GM18861 (cell line): ENCODE measurements around the gene KIFBP.
"Not testable (repeated sequence)": the region's sequence is repeated elsewhere in the genome, so short reads cannot be mapped to it uniquely, and the experiment has no call there.

ENCODE experiments used
- ATAC-seq: cut with Tn5 transposase; IDR thresholded peaks from one replicate; pipeline ENCODE4 v1.9.1; 2021; ENCODE audit not compliant: unreplicated experiment

KIFBP gene, protein sequence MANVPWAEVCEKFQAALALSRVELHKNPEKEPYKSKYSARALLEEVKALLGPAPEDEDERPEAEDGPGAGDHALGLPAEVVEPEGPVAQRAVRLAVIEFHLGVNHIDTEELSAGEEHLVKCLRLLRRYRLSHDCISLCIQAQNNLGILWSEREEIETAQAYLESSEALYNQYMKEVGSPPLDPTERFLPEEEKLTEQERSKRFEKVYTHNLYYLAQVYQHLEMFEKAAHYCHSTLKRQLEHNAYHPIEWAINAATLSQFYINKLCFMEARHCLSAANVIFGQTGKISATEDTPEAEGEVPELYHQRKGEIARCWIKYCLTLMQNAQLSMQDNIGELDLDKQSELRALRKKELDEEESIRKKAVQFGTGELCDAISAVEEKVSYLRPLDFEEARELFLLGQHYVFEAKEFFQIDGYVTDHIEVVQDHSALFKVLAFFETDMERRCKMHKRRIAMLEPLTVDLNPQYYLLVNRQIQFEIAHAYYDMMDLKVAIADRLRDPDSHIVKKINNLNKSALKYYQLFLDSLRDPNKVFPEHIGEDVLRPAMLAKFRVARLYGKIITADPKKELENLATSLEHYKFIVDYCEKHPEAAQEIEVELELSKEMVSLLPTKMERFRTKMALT

DNA sequence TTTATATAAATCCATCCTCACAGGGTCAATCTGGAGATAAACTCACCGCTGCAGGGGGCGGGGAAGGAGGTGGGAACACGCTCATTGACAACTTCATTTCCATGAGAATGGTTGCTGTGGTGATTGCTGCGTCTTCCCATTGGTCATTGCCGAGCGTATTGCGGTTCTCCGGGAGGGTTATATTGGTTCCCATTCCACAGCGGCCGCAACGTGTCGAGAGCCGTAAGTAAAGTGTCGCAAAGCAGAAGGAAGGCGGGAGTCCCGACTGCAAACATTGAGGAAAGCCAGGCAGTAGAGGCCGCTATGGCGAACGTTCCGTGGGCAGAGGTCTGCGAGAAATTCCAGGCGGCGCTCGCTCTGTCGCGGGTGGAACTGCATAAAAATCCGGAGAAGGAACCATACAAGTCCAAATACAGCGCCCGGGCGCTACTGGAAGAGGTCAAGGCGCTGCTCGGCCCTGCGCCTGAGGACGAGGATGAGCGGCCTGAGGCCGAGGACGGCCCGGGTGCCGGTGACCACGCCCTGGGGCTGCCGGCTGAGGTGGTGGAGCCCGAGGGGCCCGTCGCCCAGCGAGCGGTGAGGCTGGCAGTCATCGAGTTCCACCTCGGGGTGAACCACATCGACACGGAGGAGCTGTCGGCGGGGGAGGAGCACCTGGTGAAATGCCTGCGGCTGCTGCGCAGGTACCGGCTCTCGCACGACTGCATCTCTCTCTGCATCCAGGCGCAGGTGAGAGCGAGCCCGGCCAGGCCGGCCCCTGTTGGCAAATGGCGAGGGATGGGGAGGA, at the start of gene KIFBP:
KIFBP (plus strand) TSS at position 274 of the 787 bp plus-strand sequence; CDS start at position 304, 30 bp downstream.
- ATAC-seq, result peak; percentile 74

DNA sequence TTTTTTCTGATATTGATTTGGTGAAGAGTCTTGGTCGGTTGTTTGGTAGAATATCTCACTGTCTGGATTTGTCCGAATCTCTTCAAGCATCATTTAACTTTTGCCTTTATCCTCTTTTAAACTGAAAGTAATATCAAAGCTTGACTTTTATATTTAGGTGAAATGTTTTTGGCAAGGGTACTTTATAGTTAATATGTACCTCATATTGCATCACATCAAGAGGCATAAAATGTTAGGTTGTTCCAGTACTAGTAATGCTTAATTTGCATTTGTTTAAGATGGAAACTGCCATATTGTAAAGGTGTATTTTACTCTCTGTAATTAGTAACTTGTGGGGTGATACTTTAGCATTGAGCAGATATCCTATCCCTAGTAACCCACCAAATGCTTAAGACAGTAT, 49.7 kb upstream of the KIFBP start:
- no peak for ATAC-seq

DNA sequence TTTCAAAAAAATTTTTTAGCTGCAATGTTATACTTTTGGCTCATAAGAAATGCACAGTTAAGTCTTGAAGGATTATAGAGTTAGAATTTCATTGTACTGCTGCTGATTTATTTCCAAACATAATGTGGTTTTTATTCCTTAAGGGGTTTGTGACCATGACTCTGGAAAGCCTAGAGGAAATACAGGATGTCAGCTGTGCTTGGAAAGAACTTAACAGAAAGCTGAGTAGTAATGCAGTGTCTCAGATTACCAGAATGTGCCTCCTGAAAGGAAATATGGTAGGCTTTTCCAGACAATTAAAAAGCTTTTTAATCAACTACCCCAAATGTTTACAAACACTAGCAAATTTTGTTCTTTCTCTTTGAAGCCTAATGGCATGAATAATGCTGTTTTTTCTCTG, 47.7 kb upstream of the KIFBP start:
- not testable (repeated sequence) for ATAC-seq

DNA sequence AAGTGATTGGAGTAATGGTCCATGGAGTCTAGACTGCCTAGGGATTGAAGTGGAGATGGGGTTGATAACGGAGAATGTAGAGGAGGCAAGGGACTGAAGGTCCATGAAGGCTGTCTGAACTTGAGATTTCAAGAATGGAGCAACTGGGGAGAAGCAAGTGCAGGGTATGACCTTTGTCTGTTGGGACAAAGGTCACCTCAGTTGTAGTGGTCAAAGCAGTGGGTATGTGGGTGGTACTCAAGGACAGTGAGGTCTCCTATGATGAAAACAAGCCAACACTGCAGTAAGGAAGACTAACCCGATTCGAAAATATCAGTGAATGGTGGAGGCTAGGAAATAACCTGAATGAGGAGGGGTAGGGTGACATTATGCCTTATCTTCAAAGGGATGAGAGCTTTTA, 38.0 kb upstream of the KIFBP start:
- ATAC-seq, result no peak

DNA sequence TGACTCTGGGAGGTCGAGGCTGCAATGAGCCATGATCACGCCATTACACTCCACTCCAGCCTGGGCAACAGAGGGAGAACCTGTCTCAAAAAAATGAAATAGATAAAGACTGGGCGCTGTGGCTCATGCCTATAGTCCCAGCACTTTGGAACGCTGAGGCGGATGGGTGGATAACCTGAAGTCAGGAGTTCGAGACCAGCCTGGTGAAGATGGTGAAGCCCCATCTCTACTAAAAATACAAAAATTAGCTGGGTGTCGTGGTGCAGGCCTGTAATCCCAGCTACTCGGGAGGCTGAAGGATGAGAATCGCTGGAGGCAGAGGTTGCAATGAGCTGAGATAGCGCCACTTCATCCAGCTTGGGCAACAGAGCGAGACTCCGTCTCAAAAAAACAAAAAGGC, 33.7 kb upstream of the KIFBP start:
- no peak for ATAC-seq

DNA sequence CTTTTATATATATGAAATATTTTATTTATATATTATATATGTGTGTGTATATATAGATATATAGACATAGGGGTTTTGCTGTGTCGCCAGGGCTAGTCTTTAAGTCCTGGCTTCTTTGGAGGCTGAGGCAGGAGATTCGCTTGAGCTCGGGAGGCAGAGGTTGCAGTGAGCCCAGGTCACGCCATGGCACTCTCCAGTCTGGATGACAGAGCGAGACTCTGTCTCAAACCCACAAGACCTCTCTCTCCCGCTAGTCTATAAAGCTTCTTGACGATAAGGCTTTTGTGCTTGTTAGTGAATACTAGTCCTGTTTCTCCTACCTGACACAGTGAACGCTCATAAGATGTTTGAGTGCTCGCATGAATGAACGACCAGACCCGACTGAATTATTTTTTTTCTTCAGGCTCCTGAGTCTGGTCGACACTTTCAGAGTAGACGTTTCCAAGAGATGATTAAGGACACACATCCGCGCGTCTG, 33.2 kb upstream of the KIFBP start:
- ATAC-seq, result peak; percentile 2

DNA sequence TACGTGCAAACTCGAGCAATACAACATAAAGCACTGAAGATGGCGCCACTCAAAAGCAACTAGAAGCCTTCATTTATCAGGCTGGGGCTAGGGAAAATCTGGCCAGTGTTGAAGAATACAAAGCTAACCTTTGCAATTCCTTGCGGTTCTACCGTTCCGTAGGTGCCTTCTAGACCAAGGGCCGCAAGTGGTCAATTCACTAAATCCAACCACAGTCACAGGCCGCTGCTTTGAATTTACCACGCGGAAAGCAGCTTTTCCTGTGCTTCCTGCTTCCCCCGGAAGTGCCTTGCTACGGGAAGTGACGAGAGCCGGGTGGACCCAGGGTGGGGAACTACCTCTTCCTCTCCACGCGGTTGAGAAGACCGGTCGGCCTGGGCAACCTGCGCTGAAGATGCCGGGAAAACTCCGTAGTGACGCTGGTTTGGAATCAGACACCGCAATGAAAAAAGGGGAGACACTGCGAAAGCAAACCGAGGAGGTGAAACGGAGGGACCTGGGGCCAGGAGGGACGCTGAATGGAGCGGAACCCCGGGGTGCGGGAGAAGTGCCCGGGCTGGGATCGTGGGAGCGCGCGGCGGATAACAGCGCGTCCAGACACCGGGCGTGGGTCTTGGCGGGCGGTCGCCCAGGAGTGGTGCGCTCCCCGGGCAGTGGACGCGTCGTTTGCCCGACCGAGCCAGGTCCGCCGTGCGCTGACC, 32.6 kb upstream of the KIFBP start, which contains the start of gene DDX21:
DDX21 (plus strand) TSS at position 339 of the 701 bp plus-strand sequence; CDS start at position 395, 56 bp downstream.
- ATAC-seq, result peak; percentile 48

DNA sequence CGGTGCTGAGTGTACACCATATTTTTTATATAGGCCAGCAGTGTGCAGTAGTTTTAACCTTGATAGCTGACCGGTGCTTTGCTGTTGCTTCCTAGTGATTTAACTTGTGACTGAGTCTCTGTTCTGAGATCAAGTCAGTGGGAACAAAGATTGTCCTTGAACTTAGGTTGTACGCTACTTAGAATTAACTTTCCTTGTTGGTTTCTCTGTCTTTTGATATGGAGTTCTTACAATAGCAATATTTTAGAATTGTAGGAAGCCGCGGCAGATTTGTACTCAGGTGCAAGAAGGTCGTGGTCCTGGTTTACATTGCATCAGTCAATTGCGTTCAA, 31.4 kb upstream of the KIFBP start:
- ATAC-seq, result no peak

DNA sequence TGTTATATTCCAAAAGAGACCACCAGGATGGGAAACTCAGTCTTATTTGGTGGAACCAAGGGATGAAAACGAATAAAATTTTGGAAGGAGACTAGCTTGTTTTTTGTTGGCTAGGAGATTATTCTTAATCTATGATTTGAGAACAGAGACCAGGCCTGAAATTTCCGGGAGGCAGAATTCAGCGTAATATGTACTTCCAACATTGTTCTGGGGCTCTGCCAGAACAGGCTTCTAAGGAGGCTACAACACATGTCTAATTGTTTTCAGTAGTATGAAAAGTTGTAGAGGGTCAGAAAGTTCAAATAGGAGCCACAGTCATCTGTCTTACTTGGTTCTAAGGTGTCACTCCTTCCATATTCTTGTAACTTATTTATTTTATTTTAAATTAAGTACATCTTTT, 30.9 kb upstream of the KIFBP start:
- ATAC-seq, result no peak

DNA sequence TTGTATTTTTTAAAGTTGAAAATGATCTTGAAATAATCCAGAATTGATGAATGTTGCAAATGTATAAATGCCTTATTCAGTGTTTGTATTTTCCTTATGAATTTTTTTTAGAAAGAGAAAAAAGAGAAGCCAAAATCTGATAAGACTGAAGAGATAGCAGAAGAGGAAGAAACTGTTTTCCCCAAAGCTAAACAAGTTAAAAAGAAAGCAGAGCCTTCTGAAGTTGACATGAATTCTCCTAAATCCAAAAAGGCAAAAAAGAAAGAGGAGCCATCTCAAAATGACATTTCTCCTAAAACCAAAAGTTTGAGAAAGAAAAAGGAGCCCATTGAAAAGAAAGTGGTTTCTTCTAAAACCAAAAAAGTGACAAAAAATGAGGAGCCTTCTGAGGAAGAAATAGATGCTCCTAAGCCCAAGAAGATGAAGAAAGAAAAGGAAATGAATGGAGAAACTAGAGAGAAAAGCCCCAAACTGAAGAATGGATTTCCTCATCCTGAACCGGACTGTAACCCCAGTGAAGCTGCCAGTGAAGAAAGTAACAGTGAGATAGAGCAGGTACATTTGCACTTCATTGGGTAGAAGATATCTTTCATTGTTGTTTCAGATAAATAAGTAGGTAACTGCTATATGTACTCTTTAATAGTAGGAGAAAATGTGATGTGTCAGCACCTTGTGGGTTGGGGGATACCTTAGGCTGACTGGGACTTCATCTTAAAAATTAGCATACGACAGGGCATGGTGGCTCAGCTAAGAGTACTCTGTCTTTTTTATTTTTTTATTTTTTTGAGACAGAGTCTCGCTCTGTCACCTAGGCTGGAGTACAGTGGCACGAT, 28.7 kb upstream of the KIFBP start:
- no peak for ATAC-seq

DNA sequence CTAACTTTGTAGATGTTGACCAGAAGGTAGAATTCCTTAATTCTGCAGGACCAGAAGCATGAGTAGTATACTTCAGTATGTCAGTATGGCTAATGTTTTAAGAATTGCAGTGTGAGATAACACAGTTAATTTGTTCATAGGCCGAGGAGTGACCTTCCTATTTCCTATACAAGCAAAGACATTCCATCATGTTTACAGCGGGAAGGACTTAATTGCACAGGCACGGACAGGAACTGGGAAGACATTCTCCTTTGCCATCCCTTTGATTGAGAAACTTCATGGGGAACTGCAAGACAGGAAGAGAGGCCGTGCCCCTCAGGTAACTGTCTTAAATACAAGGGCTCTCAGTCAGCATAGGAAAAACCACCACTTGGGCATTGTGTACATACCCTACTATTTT, 25.5 kb upstream of the KIFBP start:
- ATAC-seq, result no peak

DNA sequence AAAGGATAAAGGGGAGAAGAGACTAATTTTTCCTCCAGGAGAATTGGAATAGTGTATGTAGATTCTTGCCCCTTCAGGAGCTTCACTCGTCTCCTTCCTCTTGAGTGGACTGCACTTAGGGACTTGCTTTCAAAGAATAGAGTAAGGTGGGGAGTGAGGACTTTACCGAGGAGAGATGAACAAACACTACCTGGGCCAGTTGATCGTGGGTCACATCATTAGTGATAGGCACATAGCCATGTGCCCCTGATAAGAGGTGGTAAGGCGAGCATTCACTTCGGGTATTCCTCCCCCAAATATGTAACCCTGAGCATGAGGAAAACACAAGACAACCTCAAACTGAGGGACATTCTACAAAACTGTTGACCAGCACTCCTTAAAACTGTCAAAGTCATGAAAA, 14.6 kb upstream of the KIFBP start:
- no peak for ATAC-seq

DNA sequence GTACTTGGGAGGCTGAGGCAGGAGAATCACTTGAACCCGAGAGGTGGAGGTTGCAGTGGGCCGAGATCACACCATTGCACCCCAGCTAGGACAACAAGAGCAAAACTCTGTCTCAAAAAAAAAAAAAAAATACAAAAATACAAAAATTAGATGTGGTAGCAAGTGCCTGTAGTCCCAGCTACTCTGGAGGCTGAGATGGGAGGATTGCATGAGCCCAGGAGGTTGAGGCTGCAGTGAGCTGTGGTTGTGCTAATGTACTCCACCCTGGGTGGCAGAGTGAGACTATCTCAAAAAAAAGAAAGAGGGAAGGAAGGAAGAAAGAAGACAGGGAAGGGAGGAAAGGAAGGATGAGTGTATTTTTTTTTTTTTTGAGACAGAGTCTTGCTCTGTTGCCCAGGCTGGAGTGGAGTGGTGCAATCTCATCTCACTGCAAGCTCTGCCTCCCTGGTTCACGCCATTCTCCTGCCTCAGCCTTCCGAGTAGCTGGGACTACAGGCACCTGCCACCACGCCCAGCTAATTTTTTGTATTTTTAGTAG, 12.6 kb upstream of the KIFBP start:
- ATAC-seq, result not testable (repeated sequence)

DNA sequence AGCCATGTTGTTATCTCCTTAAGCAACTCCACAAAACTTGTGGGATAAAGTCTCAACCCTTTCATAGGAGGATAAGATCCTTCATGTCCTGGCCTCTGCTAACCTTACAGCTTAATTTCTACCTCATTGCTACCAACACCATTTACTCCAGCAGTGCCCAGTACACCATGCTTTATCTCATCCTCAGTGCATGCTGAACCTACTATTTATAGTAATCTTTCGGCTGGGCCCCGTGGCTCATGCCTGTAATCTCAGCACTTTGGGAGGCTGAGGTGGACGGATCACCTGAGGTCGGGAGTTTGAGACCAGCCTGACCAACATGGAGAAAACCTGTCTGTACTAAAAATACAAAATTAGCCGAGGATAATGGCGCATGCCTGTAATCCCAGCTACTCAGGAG, 8.9 kb upstream of the KIFBP start:
- ATAC-seq, result not testable (repeated sequence)

DNA sequence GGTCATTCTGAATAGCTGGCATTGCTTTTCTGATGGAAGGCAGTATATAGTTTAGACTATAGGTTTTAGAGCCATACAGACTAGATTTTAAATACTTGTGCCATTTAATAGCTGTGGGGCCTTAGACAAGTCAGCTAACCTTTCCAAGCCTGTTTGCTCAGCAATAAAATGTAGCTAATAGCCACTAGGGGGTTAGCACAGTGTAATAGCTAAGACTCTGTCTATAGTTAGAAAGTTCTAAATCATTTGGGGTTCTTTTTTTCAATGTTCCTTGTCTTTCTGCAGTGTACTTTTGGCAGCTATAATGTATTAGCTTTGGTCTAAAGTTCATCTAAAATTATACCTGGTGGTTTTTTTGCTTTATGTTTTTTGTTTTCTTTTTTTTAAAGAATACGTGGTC, 7.5 kb upstream of the KIFBP start:
- ATAC-seq, result no peak

DNA sequence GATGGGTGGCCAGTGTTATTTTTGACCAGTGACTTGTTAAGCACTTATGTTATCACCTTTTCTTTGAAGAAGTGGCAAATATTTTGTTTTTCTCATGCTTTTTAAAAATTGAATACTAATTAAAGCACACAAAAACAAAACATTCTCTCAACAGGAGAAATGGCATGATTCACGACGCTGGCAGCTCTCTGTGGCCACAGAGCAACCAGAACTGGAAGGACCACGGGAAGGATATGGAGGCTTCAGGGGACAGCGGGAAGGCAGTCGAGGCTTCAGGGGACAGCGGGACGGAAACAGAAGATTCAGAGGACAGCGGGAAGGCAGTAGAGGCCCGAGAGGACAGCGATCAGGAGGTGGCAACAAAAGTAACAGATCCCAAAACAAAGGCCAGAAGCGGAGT, 6.2 kb upstream of the KIFBP start:
- no peak for ATAC-seq

DNA sequence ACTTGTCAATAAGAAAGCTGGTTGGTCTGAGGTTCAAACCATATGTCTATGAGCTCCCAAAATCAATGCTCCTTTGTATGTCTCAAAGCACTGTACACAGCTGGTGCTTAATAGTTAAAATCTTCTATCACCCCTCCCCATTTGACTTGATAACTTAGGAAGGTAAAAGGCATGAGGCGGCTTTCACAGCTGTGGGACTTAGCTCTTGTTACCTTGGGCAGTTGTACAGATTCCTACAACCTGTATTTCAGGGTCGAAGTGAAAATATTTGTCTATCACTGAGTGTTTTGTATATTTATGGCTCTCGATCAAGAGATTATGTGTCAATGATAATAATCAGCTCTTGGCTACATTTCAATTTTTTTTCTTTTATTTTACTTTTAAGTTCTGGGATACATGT, 992 bp upstream of the KIFBP start:
- ATAC-seq, result no peak

DNA sequence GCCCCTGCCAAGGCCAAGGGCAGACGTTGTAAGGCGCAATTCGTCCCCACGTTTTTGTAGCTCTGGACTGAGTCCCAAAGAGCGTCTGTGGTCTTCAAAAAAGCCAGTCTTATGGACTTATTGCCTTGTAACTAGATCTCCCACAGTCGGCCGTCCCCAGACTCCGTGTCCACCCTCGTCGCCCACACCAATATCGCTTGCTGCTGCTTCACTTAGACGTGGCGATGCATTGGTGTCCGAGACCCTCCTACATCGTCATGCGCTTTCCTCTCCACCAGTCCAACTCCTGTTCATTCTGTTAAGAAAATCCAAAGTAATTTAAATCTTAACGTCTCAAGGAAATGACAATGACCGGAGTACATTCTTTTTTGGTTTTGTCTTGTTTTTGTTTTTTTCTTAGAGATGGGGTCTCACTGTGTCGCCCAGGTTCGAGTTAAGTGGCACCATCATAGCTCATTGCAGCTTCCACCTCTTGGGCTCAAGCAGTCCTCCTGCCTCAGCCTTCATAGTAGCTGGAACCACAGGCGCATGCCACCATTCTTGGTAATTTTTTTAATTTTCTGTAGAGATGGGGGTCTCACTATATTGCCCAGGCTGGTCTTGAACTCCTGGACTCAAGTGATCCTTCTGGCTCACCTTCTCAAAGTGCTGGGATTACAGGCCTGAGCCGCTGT, 851 bp downstream of the KIFBP start:
- ATAC-seq, result no peak

DNA sequence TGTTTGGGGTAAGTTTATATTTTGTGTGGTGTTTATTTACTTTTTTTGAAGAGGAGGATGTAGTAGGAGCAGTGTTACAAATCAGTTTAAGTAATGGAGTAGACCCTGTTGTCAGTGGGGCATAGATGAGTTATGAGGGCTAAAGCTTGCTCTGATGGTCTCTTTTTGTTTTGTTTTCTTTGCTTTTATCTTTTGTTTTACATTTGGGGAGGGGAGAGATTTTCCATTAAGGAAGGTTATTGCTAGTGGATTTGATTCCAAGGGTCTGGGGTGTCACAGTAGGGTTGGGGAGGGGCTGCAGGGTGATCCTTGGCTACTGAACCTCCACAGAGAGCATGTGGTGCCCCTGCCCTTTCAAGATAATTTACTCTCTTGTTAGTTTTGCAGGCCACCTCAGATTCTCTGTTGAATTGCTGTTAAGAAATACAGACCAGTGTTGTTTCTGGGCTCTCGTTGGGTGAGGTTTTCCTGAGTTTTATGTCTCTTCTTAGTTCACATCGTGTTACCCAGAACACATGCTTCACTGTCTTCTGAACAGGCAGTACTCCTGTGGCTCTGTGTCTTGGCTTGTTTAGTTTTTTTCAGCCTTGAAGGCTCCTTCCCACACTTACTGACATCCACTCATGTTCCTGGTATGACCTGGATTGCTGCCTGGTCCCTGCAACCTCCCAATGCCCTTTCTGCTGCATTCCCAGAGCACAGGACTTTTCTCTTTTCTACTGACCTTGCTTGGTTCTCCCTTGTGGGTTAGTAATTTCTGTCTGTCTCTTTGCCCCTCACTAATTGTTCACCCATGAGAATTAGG, 4.2 kb downstream of the KIFBP start:
- ATAC-seq, result no peak
